HEK293T (cell line): Measurements from ENCODE around the gene STMP1.

Experiments
- CTCF ChIA-PET: fragments of 350-600 bp; formaldehyde crosslinking; extraction: SDS; loops from one replicate; lab custom pipeline; 2021; ENCODE audit warnings: antibody characterized with exemption, inconsistent platforms; lab: Yijun Ruan, JAX
- POLR2A ChIA-PET: fragments of 350-600 bp; formaldehyde crosslinking; extraction: SDS; loops from one replicate; lab custom pipeline; 2020; ENCODE audit warnings: antibody characterized with exemption, inconsistent platforms; lab: Yijun Ruan, JAX
- DNase-seq: peaks from one replicate; pipeline ENCODE4 v3.0.0; 2012; ENCODE audit warnings: mixed read lengths; ENCODE audit errors: extremely low spot score
- ARNT ChIP-seq: fragments of 450-650 bp; IDR thresholded peaks from 2 replicates; pipeline ENCODE4 v1.6.1; 2017; ENCODE audit warnings: mild to moderate bottlenecking
- BHLHE40 ChIP-seq: fragments of 450-650 bp; IDR thresholded peaks from 2 replicates; pipeline ENCODE4 v1.6.1; 2016; ENCODE audit warnings: mild to moderate bottlenecking, moderate library complexity, borderline replicate concordance
- CTBP1 ChIP-seq: fragments of 450-650 bp; IDR thresholded peaks from 2 replicates; pipeline ENCODE4 v1.6.1; 2016; ENCODE audit warnings: borderline replicate concordance
- ELF4 ChIP-seq: fragments of 450-650 bp; IDR thresholded peaks from 2 replicates; pipeline ENCODE4 v1.6.1; 2017; ENCODE audit warnings: antibody characterized with exemption
- FOXA1 ChIP-seq: fragments of 450-650 bp; IDR thresholded peaks from 2 replicates; pipeline ENCODE4 v1.6.1; 2016; ENCODE audit warnings: mild to moderate bottlenecking
- FOXK2 ChIP-seq: fragments of 450-650 bp; IDR thresholded peaks from 2 replicates; pipeline ENCODE4 v1.6.1; 2016; ENCODE audit warnings: mild to moderate bottlenecking
- FOXM1 ChIP-seq: fragments of 450-650 bp; IDR thresholded peaks from 2 replicates; pipeline ENCODE4 v1.6.1; 2017; ENCODE audit warnings: mild to moderate bottlenecking, borderline replicate concordance
- HDGF ChIP-seq: fragments of 450-650 bp; IDR thresholded peaks from 2 replicates; pipeline ENCODE4 v1.6.1; 2017; ENCODE audit warnings: antibody characterized with exemption, borderline replicate concordance
- L3MBTL2 ChIP-seq: fragments of 450-650 bp; conservative IDR thresholded peaks from 2 replicates; pipeline ENCODE4 v1.6.1; 2016; ENCODE audit warnings: mild to moderate bottlenecking
- LEF1 ChIP-seq: fragments of 450-650 bp; IDR thresholded peaks from 2 replicates; pipeline ENCODE4 v1.6.1; 2017; ENCODE audit warnings: mild to moderate bottlenecking, borderline replicate concordance
- NFRKB ChIP-seq: fragments of 450-650 bp; IDR thresholded peaks from 2 replicates; pipeline ENCODE4 v1.6.1; 2016; ENCODE audit warnings: mild to moderate bottlenecking, moderate library complexity
- PKNOX1 ChIP-seq: fragments of 450-650 bp; IDR thresholded peaks from 2 replicates; pipeline ENCODE4 v1.6.1; 2016
- SP1 ChIP-seq: fragments of 450-650 bp; IDR thresholded peaks from 2 replicates; pipeline ENCODE4 v1.6.1; 2017
- SUZ12 ChIP-seq: fragments of 450-650 bp; IDR thresholded peaks from 2 replicates; pipeline ENCODE4 v1.6.1; 2016; ENCODE audit warnings: mild to moderate bottlenecking
- TARDBP ChIP-seq: fragments of 450-650 bp; IDR thresholded peaks from 2 replicates; pipeline ENCODE4 v1.6.1; 2016
- ZNF384 ChIP-seq: fragments of 450-650 bp; IDR thresholded peaks from 2 replicates; pipeline ENCODE4 v1.6.1; 2016

STMP1 gene

GRCh38 chr7:135714534-135715009 lies 52.3 kb downstream of the STMP1 start:
- ChIA-PET POLR2A (interaction anchor here (0.5 to 1.0 kb wide), 3 partner anchors 14 to 45 kb away, joined by 3 read pairs; no protein-coding TSS in a partner anchor), CTCF (interaction anchor here (1.0 to 2.4 kb wide), 2 partner anchors 10 to 33 kb away, joined by 3 to 13 read pairs; no protein-coding TSS in a partner anchor)
- TF ChIP-seq SP1 (no peak), ARNT (0 out of 2 replicates have a peak, but pooled peaks have one; percentile 32), ZNF384 (no peak), TARDBP (no peak), ELF4 (no peak), CTBP1 (peak; percentile 47; the same call in 1 of the 2 replicates), PKNOX1 (peak; percentile 96), FOXK2 (no peak), LEF1 (no peak), NFRKB (no peak), BHLHE40 (no peak), SUZ12 (no peak), L3MBTL2 (peak; percentile 45; the same call in 1 of the 2 replicates), HDGF (no peak), FOXA1 (no peak), FOXM1 (0 out of 2 replicates have a peak, but pooled peaks have one; percentile 28)
- peak; percentile 76 for DNase-seq

- POLR2A ChIA-PET: interaction anchor here (1.0 kb wide), 1 partner anchor 45 kb away, joined by 3 read pairs; no protein-coding TSS in a partner anchor
- TF ChIP-seq TARDBP: peak; percentile 88
- TF ChIP-seq CTBP1: no peak; the same call in 1 of the 2 replicates
- CTCF ChIA-PET: interaction anchor here (0.5 to 3.0 kb wide), 2 partner anchors 10 to 70 kb away, joined by 3 to 10 read pairs; no protein-coding TSS in a partner anchor
- no peak for DNase-seq
These were observed 52.8 kb downstream of the STMP1 start for GRCh38 chr7:135715055-135715522.

DNA sequence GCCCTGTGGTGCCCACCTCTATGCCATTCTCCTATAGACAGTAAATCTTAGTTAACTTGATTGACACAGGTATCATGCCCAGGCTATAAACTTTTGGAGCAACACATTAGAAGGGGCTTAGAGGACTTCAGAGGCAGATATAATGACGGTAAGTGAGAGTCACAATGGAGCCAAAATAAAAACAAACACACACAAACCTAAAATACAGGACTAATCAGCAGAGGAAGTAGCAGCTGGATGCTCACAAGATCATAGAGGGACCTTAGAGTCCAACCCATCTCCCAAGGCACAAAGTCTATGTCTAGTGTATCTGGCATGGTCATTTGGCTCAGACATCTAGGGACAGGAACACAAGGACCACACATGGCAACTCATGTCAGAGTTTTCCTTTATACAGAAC lies 53.4 kb downstream of the STMP1 start:
- DNase-seq: no peak
- TF ChIP-seq PKNOX1: peak; percentile 84
- TF ChIP-seq FOXM1: no peak
- CTCF ChIA-PET: interaction anchor here (0.5 to 3.0 kb wide), 3 partner anchors 11 to 71 kb away, joined by 3 to 10 read pairs (median 5); partner anchors contain the start of gene SLC13A4
- POLR2A ChIA-PET: no interaction called here

GRCh38 chr7:135716677-135717238 lies 54.4 kb downstream of the STMP1 start:
- ChIA-PET CTCF (interaction anchor here (0.6 to 3.0 kb wide), 4 partner anchors 10 to 1031 kb away, joined by 5 to 10 read pairs (median 6); partner anchors contain the start of gene SLC13A4), POLR2A (interaction anchor here (0.7 to 1.3 kb wide), 2 partner anchors 12 to 27 kb away, joined by 4 to 6 read pairs; partner anchors contain the start of gene SLC13A4)
- DNase-seq: peak; percentile 65
- no peak for TF ChIP-seq FOXM1
- TF ChIP-seq SUZ12: no peak
- TF ChIP-seq PKNOX1: peak; percentile 84
- TF ChIP-seq TARDBP: no peak; the same call in 1 of the 2 replicates
- no peak for TF ChIP-seq HDGF
- no peak for TF ChIP-seq ZNF384
- TF ChIP-seq LEF1: no peak
- peak; percentile 76 for TF ChIP-seq ARNT
- 0 out of 2 replicates have a peak, but pooled peaks have one; percentile 30 for TF ChIP-seq L3MBTL2
- no peak for TF ChIP-seq SP1
- TF ChIP-seq CTBP1: peak; percentile 94
- no peak for TF ChIP-seq FOXA1
- no peak for TF ChIP-seq ELF4
- TF ChIP-seq FOXK2: no peak
- TF ChIP-seq NFRKB: no peak
- no peak for TF ChIP-seq BHLHE40

DNA sequence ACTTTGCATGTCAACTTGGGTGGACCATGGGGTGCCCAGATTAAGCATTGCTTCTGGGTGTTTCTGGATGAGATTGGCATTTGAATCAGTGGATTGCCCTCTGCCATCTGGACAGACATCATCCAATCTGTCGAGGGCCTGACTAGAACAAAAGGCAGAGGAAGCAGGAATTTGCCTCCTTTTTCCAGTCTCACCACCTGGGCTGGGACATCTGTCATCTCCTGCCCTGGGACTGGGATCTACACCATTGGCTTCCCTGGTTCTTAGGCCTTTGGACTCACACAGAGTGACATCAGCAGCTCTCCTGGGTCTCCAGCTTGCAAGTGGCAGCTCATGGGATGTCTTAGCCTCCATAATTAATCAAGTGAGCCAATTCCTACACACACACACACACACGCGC lies 55.4 kb downstream of the STMP1 start:
- no peak for TF ChIP-seq PKNOX1
- ChIA-PET POLR2A (no interaction called here), CTCF (interaction anchor here (0.6 to 3.0 kb wide), 3 partner anchors 11 to 443 kb away, joined by 3 to 10 read pairs (median 5); partner anchors contain the start of gene SLC13A4)
- DNase-seq: no peak

GRCh38 chr7:135718219-135718618 lies 55.9 kb downstream of the STMP1 start:
- CTCF ChIA-PET: no interaction called here

More at GRCh38 chr7:135718219-135718618, 55.9 kb downstream of the STMP1 start:
- TF ChIP-seq FOXK2 (no peak), LEF1 (no peak), L3MBTL2 (no peak)
- no peak for DNase-seq
- POLR2A ChIA-PET: interaction anchor here (1.4 to 2.7 kb wide), 2 partner anchors 9 to 10 kb away, joined by 3 to 12 read pairs; partner anchors contain the start of gene SLC13A4
